Panc1 (cell line): Measurements from ENCODE around the gene NOTCH1. TPM values are rescaled to one million over a fixed set of nuclear protein-coding genes. Genes with fewer than 3 reads are reported as not detected.
"Not testable (repeated sequence)": the region's sequence is repeated elsewhere in the genome, so short reads cannot be mapped to it uniquely, and the experiment has no call there.

Source experiments
- ATAC-seq: fragments of 200-7000 bp; cut with Tn5 transposase; 2 replicates; pipeline ENCODE4 v1.9.1; 2020; ENCODE audit warnings: mild to moderate bottlenecking, moderate library complexity
- BruUV-seq: library from RNA; stranded (reverse); fragments of 400-500 nt; replicated peaks from 2 replicates; lab custom pipeline; 2021; lab: Mats Ljungman, UMichigan
- CTCF ChIA-PET: fragments of 300-600 bp; sonication (Branson Sonifier 250); formaldehyde crosslinking; loops from one replicate; lab custom pipeline; 2022; ENCODE audit warnings: antibody characterized with exemption; lab: Charles Lee
- POLR2A ChIA-PET: fragments of 300-600 bp; sonication (Branson Sonifier 250); formaldehyde crosslinking; loops from one replicate; lab custom pipeline; 2022; ENCODE audit warnings: antibody characterized with exemption; lab: Charles Lee
- DNase-seq: peaks from one replicate; pipeline ENCODE4 v3.0.0-alpha.2; 2010; ENCODE audit warnings: low read depth, low spot score
- H3K27ac ChIP-seq: 2 replicates; pipeline ENCODE4 v1.5.1; 2011; ENCODE audit warnings: mild to moderate bottlenecking, low read length, inconsistent platforms
- H3K27me3 ChIP-seq: fragments of 200-500 bp; sonication (Bioruptor generic); 2 replicates; pipeline ENCODE4 v1.6.0; 2014; ENCODE audit warnings: low read length, inconsistent platforms; ENCODE audit not compliant: control insufficient read depth, insufficient read depth
- H3K36me3 ChIP-seq: fragments of 200-500 bp; sonication (Bioruptor generic); 2 replicates; pipeline ENCODE4 v1.5.1; 2014; ENCODE audit warnings: inconsistent platforms, mild to moderate bottlenecking, low read length, moderate library complexity; ENCODE audit not compliant: control insufficient read depth, insufficient read depth
- H3K4me1 ChIP-seq: 2 replicates; pipeline ENCODE4 v1.5.1; 2011; ENCODE audit warnings: inconsistent platforms, mild to moderate bottlenecking, low read length, moderate library complexity; ENCODE audit not compliant: control insufficient read depth, insufficient read depth
- H3K4me3 ChIP-seq, 2 experiments: 2 replicates each; pipeline ENCODE4 v1.5.1; 2011 to 2012; ENCODE audit warnings: low read depth in 2 of 2, low read length in 2 of 2, mild to moderate bottlenecking in 2 of 2, inconsistent platforms in 1 of 2, moderate library complexity in 1 of 2
- H3K9me3 ChIP-seq: fragments of 200-500 bp; sonication (Bioruptor generic); 2 replicates; pipeline ENCODE4 v1.5.1; 2014; ENCODE audit warnings: low read depth, mild to moderate bottlenecking, inconsistent platforms, low read length, moderate library complexity; ENCODE audit not compliant: control insufficient read depth, insufficient read depth
- POLR2AphosphoS5 ChIP-seq: IDR thresholded peaks from 2 replicates; pipeline ENCODE4 v1.6.1; 2012; ENCODE audit warnings: mild to moderate bottlenecking, low read depth, low read length, moderate library complexity
- SIN3A ChIP-seq: IDR thresholded peaks from 2 replicates; pipeline ENCODE4 v1.6.1; 2012; ENCODE audit warnings: low read depth, mild to moderate bottlenecking, low read length, moderate library complexity, borderline replicate concordance; ENCODE audit not compliant: insufficient read depth
- TCF7L2 ChIP-seq: IDR thresholded peaks from 2 replicates; pipeline ENCODE4 v1.6.1; 2011; ENCODE audit warnings: mild to moderate bottlenecking, low read depth, low read length, inconsistent platforms
- in situ Hi-C: cut with HindIII; loops from 2 replicates; pipeline ENCODE4 v1.10.0; 2016; ENCODE audit warnings: low sequenced_read_pairs, low pct_unique_long_range_greater_than_20kb
- intact Hi-C: fragments of 100-400 bp; cut with micrococcal nuclease; formaldehyde crosslinking; loops from one replicate; pipeline ENCODE4 v1.10.0; 2022; ENCODE audit not compliant: unreplicated experiment
- total RNA-seq: library from RNA; stranded (reverse); gene quantifications from one replicate; pipeline ENCODE4 v1.2.1, GENCODE V29; 2021; ENCODE audit not compliant: unreplicated experiment
- TF ChIP-seq, protein P1 (sequence below), 2 experiments: IDR thresholded peaks; 2 replicates each; pipeline ENCODE4 v1.6.1; 2011 to 2012; ENCODE audit warnings: low read depth in 2 of 2, control low read depth in 1 of 2, low read length in 1 of 2, mild to moderate bottlenecking in 1 of 2, moderate library complexity in 1 of 2; ENCODE audit not compliant: insufficient read depth in 1 of 2
- TF ChIP-seq, protein P2 (sequence below): fragments of 450-650 bp; IDR thresholded peaks from 2 replicates; pipeline ENCODE4 v1.5.1; 2017; ENCODE audit warnings: mild to moderate bottlenecking

The NOTCH1 gene
- total RNA-seq, 1 experiment from 2014 or later = 13.4 TPM

DNA sequence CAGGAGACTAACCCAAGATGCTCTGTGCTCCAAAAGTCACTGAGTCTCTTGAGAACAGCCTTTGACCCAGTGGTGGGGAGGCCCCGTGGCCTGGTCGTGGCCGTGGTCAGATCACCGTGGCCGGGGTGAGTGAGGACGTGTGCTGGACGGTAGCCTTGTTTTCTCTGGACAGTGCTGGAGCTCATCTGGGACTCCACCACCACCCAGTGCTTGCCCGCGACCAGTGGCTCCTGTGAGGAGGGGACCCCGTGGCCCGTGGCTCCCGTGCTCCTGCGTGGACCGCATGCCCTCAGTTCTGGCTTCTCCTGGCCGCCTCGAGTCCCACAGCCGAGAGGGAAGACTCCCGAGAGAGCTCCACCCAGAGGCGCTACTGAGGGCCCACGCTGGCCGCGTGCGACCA is 15.9 kb upstream of the NOTCH1 start:
- no peak for ATAC-seq
- intact Hi-C loops (no loop called here), in situ Hi-C loops (no loop called here)
- H3K4me1 ChIP-seq = no peaks in the 10 kb centered on the region; the same call in 1 of the 2 replicates
- TF ChIP-seq TCF7L2 = no peak
- TF ChIP-seq, protein P1, sequence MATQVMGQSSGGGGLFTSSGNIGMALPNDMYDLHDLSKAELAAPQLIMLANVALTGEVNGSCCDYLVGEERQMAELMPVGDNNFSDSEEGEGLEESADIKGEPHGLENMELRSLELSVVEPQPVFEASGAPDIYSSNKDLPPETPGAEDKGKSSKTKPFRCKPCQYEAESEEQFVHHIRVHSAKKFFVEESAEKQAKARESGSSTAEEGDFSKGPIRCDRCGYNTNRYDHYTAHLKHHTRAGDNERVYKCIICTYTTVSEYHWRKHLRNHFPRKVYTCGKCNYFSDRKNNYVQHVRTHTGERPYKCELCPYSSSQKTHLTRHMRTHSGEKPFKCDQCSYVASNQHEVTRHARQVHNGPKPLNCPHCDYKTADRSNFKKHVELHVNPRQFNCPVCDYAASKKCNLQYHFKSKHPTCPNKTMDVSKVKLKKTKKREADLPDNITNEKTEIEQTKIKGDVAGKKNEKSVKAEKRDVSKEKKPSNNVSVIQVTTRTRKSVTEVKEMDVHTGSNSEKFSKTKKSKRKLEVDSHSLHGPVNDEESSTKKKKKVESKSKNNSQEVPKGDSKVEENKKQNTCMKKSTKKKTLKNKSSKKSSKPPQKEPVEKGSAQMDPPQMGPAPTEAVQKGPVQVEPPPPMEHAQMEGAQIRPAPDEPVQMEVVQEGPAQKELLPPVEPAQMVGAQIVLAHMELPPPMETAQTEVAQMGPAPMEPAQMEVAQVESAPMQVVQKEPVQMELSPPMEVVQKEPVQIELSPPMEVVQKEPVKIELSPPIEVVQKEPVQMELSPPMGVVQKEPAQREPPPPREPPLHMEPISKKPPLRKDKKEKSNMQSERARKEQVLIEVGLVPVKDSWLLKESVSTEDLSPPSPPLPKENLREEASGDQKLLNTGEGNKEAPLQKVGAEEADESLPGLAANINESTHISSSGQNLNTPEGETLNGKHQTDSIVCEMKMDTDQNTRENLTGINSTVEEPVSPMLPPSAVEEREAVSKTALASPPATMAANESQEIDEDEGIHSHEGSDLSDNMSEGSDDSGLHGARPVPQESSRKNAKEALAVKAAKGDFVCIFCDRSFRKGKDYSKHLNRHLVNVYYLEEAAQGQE (IDR thresholded peaks at IDR 0.05; ENCODE audit: insufficient read depth in 1 of 2, low read depth in 2 of 2, low read length in 1 of 2) = no peak
- TF ChIP-seq, protein P2, sequence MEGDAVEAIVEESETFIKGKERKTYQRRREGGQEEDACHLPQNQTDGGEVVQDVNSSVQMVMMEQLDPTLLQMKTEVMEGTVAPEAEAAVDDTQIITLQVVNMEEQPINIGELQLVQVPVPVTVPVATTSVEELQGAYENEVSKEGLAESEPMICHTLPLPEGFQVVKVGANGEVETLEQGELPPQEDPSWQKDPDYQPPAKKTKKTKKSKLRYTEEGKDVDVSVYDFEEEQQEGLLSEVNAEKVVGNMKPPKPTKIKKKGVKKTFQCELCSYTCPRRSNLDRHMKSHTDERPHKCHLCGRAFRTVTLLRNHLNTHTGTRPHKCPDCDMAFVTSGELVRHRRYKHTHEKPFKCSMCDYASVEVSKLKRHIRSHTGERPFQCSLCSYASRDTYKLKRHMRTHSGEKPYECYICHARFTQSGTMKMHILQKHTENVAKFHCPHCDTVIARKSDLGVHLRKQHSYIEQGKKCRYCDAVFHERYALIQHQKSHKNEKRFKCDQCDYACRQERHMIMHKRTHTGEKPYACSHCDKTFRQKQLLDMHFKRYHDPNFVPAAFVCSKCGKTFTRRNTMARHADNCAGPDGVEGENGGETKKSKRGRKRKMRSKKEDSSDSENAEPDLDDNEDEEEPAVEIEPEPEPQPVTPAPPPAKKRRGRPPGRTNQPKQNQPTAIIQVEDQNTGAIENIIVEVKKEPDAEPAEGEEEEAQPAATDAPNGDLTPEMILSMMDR = no peak
- no peak for TF ChIP-seq SIN3A
- no peak for TF ChIP-seq POLR2AphosphoS5
- BruUV-seq = no TSS peak
- H3K9me3 ChIP-seq = no peaks in the 10 kb centered on the region
- CTCF ChIA-PET = no interaction called here
- DNase-seq = no peak
- POLR2A ChIA-PET = no interaction called here
- H3K4me3 ChIP-seq = no peak overlapping the region
- H3K27ac ChIP-seq = no peak overlapping the region
- H3K27me3 ChIP-seq = no peaks in the 10 kb centered on the region
- no peaks in the 10 kb centered on the region for H3K36me3 ChIP-seq

DNA sequence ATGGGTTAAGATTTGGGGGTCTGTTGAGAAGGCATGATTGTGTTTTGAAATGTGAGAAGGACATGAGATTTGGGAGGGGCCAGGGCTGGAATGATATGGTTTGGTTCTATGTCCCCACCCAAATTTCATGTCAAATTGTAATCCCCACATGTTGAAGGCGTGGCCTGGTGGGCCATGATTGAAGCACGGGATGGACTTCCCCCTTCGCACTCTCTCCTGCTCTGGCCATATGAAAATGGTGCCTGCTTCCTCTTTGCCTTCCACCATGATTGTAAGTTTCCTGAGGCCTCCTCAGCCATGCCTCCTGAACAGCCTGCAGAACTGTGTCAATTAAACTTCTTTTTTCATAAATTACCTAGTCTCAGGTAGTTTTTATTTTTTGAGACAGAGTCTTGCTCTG is 14.7 kb upstream of the NOTCH1 start:
- no peaks in the 10 kb centered on the region; the same call in 1 of the 2 replicates for H3K4me1 ChIP-seq
- no peak for ATAC-seq
- H3K27ac ChIP-seq = no peak overlapping the region
- H3K36me3 ChIP-seq = no peaks in the 10 kb centered on the region
- H3K9me3 ChIP-seq = no peaks in the 10 kb centered on the region
- intact Hi-C loops (no loop called here), in situ Hi-C loops (no loop called here)
- BruUV-seq = no TSS peak
- DNase-seq = no peak
- no peaks in the 10 kb centered on the region for H3K27me3 ChIP-seq
- no peak overlapping the region for H3K4me3 ChIP-seq
- POLR2A ChIA-PET = no interaction called here
- TF ChIP-seq TCF7L2 (no peak), SIN3A (no peak)
- TF ChIP-seq, protein P2 = no peak
- CTCF ChIA-PET = no interaction called here

DNA sequence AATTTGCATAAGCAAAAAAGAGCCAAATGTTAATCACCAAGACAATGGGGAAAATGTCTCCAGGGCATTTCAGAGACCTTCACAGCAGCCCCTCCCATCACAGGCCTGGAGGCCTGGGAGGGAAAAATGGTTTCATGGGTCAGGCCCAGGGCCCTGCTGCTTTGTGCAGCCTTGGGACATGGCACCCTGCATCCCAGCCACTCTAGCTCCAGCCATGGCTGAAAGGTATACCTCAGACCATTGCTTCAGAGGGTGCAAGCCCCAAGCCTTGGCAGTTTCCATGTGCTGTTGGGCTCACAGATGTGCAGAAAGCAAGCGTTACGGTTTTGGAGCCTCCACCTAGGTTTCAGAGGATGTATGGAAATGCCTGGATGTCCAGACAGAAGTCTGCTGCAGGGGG is 13.5 kb upstream of the NOTCH1 start:
- CTCF ChIA-PET, H3K36me3 ChIP-seq, H3K9me3 ChIP-seq, H3K4me1 ChIP-seq, H3K27ac ChIP-seq, ATAC-seq, H3K27me3 ChIP-seq, intact Hi-C loops, DNase-seq, BruUV-seq, in situ Hi-C loops, H3K4me3 ChIP-seq, POLR2A ChIA-PET: not testable (repeated sequence)

DNA sequence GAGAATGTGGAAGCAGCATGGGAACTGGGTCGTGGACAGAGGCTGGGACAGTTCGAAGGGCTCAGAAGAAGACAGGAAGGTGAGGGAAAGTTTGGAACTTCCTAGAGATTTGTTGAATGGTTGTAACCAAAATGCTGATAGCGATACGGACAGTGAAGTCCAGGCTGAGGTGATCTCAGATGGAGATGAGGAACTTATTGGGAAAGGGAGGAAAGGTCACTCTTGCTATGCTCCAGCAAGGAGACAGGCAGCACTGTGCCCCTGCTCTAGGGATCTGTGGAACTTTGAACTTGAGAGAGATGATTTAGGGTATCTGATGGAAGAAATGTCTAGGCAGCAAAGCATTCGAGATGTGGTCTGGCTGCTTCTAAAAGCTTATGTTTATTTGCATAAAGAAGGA is 13.0 kb upstream of the NOTCH1 start:
- H3K4me3 ChIP-seq, DNase-seq, H3K36me3 ChIP-seq, in situ Hi-C loops, H3K27me3 ChIP-seq, BruUV-seq, H3K9me3 ChIP-seq, CTCF ChIA-PET, intact Hi-C loops, ATAC-seq, H3K27ac ChIP-seq, POLR2A ChIA-PET, H3K4me1 ChIP-seq: not testable (repeated sequence)
